ENCODE data around the gene UBQLN4.

UBQLN4 gene

DNA sequence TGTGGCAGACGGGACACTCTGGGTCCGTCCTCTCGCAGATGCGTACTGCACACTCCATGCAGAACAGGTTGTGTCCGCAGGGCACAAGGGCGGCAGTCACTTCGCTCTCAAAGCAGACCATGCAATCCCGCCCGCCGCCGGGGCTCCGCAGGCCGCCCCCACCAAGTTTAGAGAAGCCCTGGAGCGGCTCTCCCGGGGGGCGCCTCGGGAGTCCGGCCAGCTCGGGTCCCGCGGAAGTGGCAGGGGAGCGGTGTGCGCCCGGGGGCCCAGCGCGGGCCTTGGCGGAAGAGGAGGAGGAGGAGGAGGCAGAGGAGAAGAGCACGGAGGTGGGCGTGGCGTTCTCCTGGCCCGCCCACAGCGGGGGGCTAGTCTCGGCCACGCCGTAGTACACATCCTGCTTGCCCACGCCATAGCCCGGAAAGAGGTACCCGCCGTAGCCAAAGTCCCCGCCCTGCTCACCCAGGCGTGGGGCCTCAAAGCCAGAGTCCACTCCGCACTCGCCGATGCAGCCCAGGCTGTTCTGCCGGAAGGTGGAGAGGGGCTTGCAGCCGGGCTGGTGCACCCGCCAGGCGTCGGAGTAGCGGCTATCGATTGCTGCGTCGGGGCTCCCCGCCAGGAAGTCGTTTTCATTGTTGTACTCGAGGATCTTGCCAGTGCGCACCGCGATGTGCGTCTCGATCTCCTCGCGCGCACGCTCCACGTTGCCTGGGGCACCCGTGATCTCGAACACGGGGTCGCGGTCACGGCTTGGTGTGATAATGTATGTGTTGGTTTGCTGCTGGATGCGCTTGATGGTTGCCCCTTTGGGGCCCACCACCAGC is 23.2 kb upstream of the UBQLN4 start:
- in situ Hi-C loops (cut with MboI; ENCODE audit: low pct_unique_long_range_greater_than_20kb, low sequenced_read_pairs, unreplicated experiment), result no loop called here
- TF ChIP-seq, protein P1, sequence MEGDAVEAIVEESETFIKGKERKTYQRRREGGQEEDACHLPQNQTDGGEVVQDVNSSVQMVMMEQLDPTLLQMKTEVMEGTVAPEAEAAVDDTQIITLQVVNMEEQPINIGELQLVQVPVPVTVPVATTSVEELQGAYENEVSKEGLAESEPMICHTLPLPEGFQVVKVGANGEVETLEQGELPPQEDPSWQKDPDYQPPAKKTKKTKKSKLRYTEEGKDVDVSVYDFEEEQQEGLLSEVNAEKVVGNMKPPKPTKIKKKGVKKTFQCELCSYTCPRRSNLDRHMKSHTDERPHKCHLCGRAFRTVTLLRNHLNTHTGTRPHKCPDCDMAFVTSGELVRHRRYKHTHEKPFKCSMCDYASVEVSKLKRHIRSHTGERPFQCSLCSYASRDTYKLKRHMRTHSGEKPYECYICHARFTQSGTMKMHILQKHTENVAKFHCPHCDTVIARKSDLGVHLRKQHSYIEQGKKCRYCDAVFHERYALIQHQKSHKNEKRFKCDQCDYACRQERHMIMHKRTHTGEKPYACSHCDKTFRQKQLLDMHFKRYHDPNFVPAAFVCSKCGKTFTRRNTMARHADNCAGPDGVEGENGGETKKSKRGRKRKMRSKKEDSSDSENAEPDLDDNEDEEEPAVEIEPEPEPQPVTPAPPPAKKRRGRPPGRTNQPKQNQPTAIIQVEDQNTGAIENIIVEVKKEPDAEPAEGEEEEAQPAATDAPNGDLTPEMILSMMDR (IDR thresholded peaks at IDR 0.05; ENCODE audit: extremely low read depth, insufficient read depth, missing control alignments), result no peak
- peak; percentile 59 for DNase-seq (ENCODE audit: low spot score)

DNA sequence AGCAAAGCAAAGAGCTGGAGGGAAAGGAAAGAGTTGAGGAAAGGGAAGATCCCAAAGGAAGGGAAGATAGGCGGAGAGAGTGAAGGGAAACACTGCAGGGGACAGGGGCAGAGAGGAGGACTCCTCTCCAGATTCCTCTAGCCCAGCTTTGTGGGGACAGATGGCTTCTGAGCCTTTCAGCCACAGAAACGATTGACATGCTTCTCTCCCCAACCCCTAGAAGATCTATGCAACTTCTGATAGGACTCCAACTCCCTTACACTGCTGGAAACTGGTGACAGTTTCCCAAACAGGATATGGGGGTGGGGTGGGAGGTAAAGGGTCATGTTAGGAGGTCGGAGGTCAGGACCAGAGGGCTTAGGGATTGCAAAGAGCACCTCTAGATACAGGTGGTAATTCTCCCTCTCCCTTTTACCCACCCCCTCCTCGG is 22.2 kb upstream of the UBQLN4 start:
- in situ Hi-C loops (cut with MboI; ENCODE audit: low pct_unique_long_range_greater_than_20kb, low sequenced_read_pairs, unreplicated experiment), result no loop called here
- DNase-seq (ENCODE audit: low spot score), result no peak
- TF ChIP-seq, protein P1 (IDR thresholded peaks at IDR 0.05; ENCODE audit: extremely low read depth, insufficient read depth, missing control alignments), result no peak

DNA sequence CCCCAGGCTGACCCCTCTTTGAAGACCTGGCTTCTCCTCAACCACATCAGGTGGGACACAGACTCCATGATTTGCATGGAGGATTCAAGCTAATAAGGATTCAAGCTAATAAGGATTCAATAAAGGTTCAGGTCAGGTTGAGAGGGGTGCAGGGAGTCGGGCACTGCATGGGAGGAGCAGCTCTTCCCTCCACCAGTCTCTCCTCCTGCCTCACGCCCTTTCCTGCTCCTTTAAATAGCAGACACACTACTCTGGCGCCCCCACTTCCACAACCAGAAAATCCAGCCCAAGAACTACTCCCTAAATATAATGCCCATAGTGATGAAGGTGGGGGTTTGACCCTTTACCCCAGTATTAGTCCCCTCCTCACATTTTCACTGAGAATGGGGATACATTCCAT is 21.6 kb upstream of the UBQLN4 start:
- in situ Hi-C loops (cut with MboI; ENCODE audit: low pct_unique_long_range_greater_than_20kb, low sequenced_read_pairs, unreplicated experiment), result no loop called here
- no peak for DNase-seq (ENCODE audit: low spot score)
- TF ChIP-seq, protein P1 (IDR thresholded peaks at IDR 0.05; ENCODE audit: extremely low read depth, insufficient read depth, missing control alignments), result no peak

DNA sequence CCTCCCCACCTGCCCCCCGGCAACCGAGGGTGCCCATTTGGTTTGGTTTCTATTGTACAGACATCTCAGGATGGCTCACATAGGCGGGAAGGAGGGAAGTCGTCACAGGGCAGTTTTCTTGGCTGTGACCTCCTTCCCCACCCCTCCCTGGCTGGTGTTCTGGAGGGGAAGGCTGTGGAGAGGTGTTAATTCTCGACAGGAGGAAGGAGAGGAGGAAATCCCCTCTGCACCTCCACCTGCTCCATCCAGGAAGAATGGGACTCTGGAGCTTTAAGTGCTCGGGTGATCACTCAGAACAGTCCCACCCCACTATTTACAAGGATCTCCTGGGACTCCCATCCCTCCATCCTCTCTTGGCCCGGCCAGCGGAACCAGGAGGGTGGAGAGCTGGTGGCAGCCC is 21.1 kb upstream of the UBQLN4 start:
- DNase-seq (ENCODE audit: low spot score), result no peak
- in situ Hi-C loops (cut with MboI; ENCODE audit: low pct_unique_long_range_greater_than_20kb, low sequenced_read_pairs, unreplicated experiment), result no loop called here
- TF ChIP-seq, protein P1 (IDR thresholded peaks at IDR 0.05; ENCODE audit: extremely low read depth, insufficient read depth, missing control alignments), result no peak

DNA sequence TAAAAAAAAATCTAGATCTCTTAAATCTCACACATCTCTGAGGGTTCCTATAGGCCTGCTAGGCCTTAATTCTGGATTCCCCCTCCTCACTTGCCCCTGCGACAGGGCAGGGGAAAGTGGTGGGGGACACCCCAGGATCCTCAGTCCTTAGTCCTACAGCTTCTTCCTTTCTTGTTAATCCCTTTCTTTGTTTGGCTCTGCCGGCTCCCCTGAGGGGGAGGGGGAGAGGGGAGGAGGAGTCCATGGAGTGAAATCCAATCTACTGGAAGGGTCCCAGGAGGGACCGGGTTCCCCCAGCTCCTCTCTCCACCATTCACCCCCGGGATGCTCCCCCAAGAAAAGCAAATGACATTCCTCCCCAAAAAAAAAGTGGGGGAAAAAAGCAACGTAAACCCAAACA is 20.1 kb upstream of the UBQLN4 start:
- DNase-seq (ENCODE audit: low spot score), result no peak
- in situ Hi-C loops (cut with MboI; ENCODE audit: low pct_unique_long_range_greater_than_20kb, low sequenced_read_pairs, unreplicated experiment), result no loop called here
- TF ChIP-seq, protein P1 (IDR thresholded peaks at IDR 0.05; ENCODE audit: extremely low read depth, insufficient read depth, missing control alignments), result no peak

DNA sequence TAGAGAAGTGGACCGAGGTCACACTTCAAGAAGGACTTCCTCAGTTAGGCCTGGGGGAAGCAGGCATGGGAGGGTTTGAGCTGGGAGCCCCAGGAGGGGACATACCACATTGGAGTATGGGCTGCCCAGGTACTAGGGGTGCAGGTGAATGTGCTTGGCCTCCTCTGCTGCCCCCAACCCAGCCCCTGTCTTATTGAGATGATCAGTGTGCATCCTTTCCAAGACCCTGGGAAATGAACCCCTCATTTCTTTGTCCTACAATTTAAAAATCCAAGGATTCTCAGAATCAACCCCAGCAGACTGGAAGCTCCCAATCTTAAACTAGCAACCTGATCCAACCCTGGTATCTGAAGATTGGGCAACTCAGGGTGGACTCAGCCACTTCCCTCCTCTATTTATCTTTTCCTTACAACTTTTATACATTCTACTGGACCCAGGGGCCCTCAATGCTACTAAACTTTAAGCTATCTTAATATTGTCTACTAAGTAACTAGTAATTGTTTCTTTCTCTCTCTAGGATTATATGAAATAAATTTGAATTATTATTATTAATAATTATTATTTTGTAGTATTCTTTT is 19.6 kb upstream of the UBQLN4 start:
- TF ChIP-seq, protein P1 (IDR thresholded peaks at IDR 0.05; ENCODE audit: extremely low read depth, insufficient read depth, missing control alignments), result no peak
- no peak for DNase-seq (ENCODE audit: low spot score)
- in situ Hi-C loops (cut with MboI; ENCODE audit: low pct_unique_long_range_greater_than_20kb, low sequenced_read_pairs, unreplicated experiment), result no loop called here
